Measurements from ENCODE around the gene C2orf81. TPM values are rescaled to one million over a fixed set of nuclear protein-coding genes. Genes with fewer than 3 reads are reported as not detected.

The C2orf81 gene
- total and polyA plus RNA-seq, 2 of the 4 experiments (the other 2 are of a cell fraction): 0.18 to 0.74 TPM

DNA sequence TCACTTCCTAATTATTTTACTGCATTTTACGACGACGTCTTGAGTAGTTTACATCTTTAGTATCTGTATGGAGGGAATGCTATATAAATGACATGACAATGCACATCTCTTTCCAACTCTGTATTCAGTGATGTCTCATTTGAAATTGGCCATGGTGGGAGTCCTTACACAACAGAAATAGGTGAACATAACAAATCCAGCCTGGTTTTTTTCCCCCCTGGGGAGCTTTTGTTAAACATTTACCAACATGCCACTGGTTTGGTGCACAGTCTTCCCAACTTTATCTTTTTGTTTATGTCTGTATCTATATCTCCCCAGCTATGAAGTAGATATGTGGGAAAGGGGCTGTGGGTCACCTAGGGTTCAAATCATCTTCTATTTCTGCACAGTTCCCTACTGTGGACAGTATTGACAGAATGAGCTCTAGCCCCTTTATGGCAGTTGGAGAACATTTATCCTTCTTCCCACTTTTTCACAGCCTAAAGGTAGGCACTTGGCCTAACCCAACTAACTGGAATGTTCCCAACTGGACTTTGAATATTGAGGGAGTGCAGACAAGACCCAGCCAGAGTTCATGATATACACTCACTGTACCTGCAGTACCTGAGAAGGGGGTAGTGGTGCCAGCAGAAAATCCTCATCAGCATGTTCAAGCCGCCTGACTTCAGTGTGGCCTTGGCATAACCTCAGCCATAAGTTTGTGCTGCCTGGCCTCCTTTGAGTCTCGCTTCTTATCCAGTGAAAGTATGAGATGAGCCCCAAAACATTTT, 26.0 kb upstream of the C2orf81 start:
- H3K14ac ChIP-seq (replicated peaks; ENCODE audit: low read depth, low read length): no peak overlapping the region
- intact Hi-C loops (cut with micrococcal nuclease) (no loop called here), in situ Hi-C loops (cut with MboI; ENCODE audit: low sequenced_read_pairs) (no loop called here), dilution Hi-C loops (cut with HindIII; ENCODE audit: low sequenced_read_pairs, unreplicated experiment) (no loop called here)
- no peak overlapping the region for H4K8ac ChIP-seq (ENCODE audit: low read depth in 2 of 2, low read length in 2 of 2)
- H3K18ac ChIP-seq (ENCODE audit: low read depth, low read length): no peak overlapping the region
- ChIA-PET POLR2A (ENCODE audit: unreplicated experiment) (no interaction called here), CTCF (interaction anchor here (0.7 kb wide), 1 partner anchor 10 kb away, joined by 4 read pairs; no protein-coding TSS in a partner anchor)
- no peak overlapping the region for H2AK9ac ChIP-seq (replicated peaks; ENCODE audit: low read depth, low read length, poor library complexity)
- TF ChIP-seq, protein P1, sequence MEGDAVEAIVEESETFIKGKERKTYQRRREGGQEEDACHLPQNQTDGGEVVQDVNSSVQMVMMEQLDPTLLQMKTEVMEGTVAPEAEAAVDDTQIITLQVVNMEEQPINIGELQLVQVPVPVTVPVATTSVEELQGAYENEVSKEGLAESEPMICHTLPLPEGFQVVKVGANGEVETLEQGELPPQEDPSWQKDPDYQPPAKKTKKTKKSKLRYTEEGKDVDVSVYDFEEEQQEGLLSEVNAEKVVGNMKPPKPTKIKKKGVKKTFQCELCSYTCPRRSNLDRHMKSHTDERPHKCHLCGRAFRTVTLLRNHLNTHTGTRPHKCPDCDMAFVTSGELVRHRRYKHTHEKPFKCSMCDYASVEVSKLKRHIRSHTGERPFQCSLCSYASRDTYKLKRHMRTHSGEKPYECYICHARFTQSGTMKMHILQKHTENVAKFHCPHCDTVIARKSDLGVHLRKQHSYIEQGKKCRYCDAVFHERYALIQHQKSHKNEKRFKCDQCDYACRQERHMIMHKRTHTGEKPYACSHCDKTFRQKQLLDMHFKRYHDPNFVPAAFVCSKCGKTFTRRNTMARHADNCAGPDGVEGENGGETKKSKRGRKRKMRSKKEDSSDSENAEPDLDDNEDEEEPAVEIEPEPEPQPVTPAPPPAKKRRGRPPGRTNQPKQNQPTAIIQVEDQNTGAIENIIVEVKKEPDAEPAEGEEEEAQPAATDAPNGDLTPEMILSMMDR (conservative IDR thresholded peaks at IDR 0.05; ENCODE audit: low read depth, low read length): no peak
- TF ChIP-seq BHLHE40 (IDR thresholded peaks at IDR 0.05; ENCODE audit: low read depth, low read length): no peak
- no peak for TF ChIP-seq RFX5 (IDR thresholded peaks at IDR 0.05; ENCODE audit: low read depth, low read length)
- no peak for TF ChIP-seq CEBPB (IDR thresholded peaks at IDR 0.05; ENCODE audit: low read depth, low read length)
- TF ChIP-seq, protein P2, sequence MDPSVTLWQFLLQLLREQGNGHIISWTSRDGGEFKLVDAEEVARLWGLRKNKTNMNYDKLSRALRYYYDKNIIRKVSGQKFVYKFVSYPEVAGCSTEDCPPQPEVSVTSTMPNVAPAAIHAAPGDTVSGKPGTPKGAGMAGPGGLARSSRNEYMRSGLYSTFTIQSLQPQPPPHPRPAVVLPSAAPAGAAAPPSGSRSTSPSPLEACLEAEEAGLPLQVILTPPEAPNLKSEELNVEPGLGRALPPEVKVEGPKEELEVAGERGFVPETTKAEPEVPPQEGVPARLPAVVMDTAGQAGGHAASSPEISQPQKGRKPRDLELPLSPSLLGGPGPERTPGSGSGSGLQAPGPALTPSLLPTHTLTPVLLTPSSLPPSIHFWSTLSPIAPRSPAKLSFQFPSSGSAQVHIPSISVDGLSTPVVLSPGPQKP (IDR thresholded peaks at IDR 0.05; ENCODE audit: borderline replicate concordance, low read depth, low read length): no peak
- no peak overlapping the region for H3K27ac ChIP-seq (ENCODE audit: insufficient read depth, low read length)
- BruUV-seq (replicated peaks): no TSS peak
- no peaks in the 10 kb centered on the region for H3K9me1 ChIP-seq (ENCODE audit: insufficient read depth, low read length)
- H3K9ac ChIP-seq (ENCODE audit: low read depth, low read length): no peak overlapping the region
- H2AK5ac ChIP-seq (ENCODE audit: low read depth, low read length): no peak overlapping the region
- no peaks in the 10 kb centered on the region for H3K4me1 ChIP-seq (ENCODE audit: control insufficient read depth, insufficient read depth, low read length)
- no peaks in the 10 kb centered on the region for H3K79me1 ChIP-seq (ENCODE audit: low read depth in 1 of 2, low read length in 2 of 2)
- no peak overlapping the region for H2BK20ac ChIP-seq (ENCODE audit: low read depth, low read length)
- H2BK120ac ChIP-seq (ENCODE audit: low read depth, low read length): no peak overlapping the region
- H3K4me3 ChIP-seq (ENCODE audit: insufficient read depth, low read depth, low read length): no peak overlapping the region
- no peaks in the 10 kb centered on the region for H4K20me1 ChIP-seq (ENCODE audit: insufficient read depth, low read length)
- H3K27me3 ChIP-seq (ENCODE audit: control insufficient read depth, insufficient read depth, low read length): peaks cover 5% of the 10 kb centered on the region; the same call in 1 of the 2 replicates
- H2AFZ ChIP-seq (replicated peaks; ENCODE audit: low read length, poor library complexity): no peak overlapping the region
- H4K5ac ChIP-seq (ENCODE audit: low read depth, low read length): no peak overlapping the region
- no peak overlapping the region for H3K23ac ChIP-seq (ENCODE audit: low read depth, low read length)
- H3K4ac ChIP-seq (ENCODE audit: low read depth, low read length): no peak overlapping the region
- H4K91ac ChIP-seq (ENCODE audit: insufficient read depth, low read depth, low read length): no peak overlapping the region
- no peak overlapping the region for H3K56ac ChIP-seq (ENCODE audit: extremely low read depth, insufficient read depth, low read length)
- DNase-seq: no peak
- no peak overlapping the region for H2BK5ac ChIP-seq (ENCODE audit: low read depth, low read length, poor library complexity, severe bottlenecking)
- no peak overlapping the region for H2BK15ac ChIP-seq (ENCODE audit: low read depth, low read length)
- H3K36me3 ChIP-seq (ENCODE audit: control insufficient read depth, insufficient read depth, low read length): no peaks in the 10 kb centered on the region
- no peaks in the 10 kb centered on the region for H3K9me3 ChIP-seq (ENCODE audit: control insufficient read depth, insufficient read depth, low read length)
- no CpG with 5 or more reads among the region's 5 CpGs for WGBS, 2 experiments (ENCODE audit: extremely low coverage in 2 of 2, insufficient read length in 1 of 2)
- ATAC-seq (ENCODE audit: low read depth): no peak
- no peak overlapping the region for H3K4me2 ChIP-seq (ENCODE audit: low read depth, low read length)

Measured in IMR-90 (cell line).